DND-41 (cell line): ENCODE results near the gene OGDHL.

Experiments used
- ATAC-seq: fragments of 200-7000 bp; cut with Tn5 transposase; 3 replicates; pipeline ENCODE4 v1.9.1; 2021; ENCODE audit warnings: low read depth; ENCODE audit not compliant: insufficient read depth
- DNase-seq: peaks from one replicate; pipeline ENCODE4 v3.0.0-alpha.2; 2020
- H2AFZ ChIP-seq: 2 replicates; pipeline ENCODE4 v1.6.0; 2012; ENCODE audit warnings: low read depth, low read length
- H3K27ac ChIP-seq: 2 replicates; pipeline ENCODE4 v1.5.1; 2012; ENCODE audit warnings: low read length, inconsistent platforms
- H3K27me3 ChIP-seq: fragments of 200-600 bp; sonication (generic); 2 replicates; pipeline ENCODE4 v1.6.0; 2012; ENCODE audit warnings: low read length, mild to moderate bottlenecking, inconsistent platforms; ENCODE audit not compliant: insufficient read depth, poor library complexity
- H3K36me3 ChIP-seq: 2 replicates; pipeline ENCODE4 v1.5.1; 2012; ENCODE audit warnings: low read length, inconsistent platforms; ENCODE audit not compliant: insufficient read depth
- H3K4me1 ChIP-seq: 2 replicates; pipeline ENCODE4 v1.5.1; 2012; ENCODE audit warnings: mild to moderate bottlenecking, low read length; ENCODE audit not compliant: insufficient read depth
- H3K4me2 ChIP-seq: 2 replicates; pipeline ENCODE4 v1.6.0; 2012; ENCODE audit warnings: mild to moderate bottlenecking, moderate library complexity, low read length, inconsistent platforms; ENCODE audit not compliant: insufficient read depth
- H3K4me3 ChIP-seq, 2 experiments: fragments of 200-600 bp in 1 of 2; shearing (Covaris generic) in 1 of 2; 2 replicates each; pipeline ENCODE4 v1.5.1; 2012 to 2016; ENCODE audit warnings: inconsistent platforms in 2 of 2, low read length in 2 of 2, mild to moderate bottlenecking in 2 of 2, low read depth in 1 of 2, moderate library complexity in 1 of 2
- H3K79me2 ChIP-seq: 2 replicates; pipeline ENCODE4 v1.6.0; 2012; ENCODE audit warnings: low read length, inconsistent platforms; ENCODE audit not compliant: insufficient read depth
- H3K9ac ChIP-seq: 2 replicates; pipeline ENCODE4 v1.6.0; 2012; ENCODE audit warnings: low read depth, mild to moderate bottlenecking, inconsistent platforms, low read length, moderate library complexity
- H3K9me3 ChIP-seq: 2 replicates; pipeline ENCODE4 v1.5.1; 2012; ENCODE audit warnings: low read length, moderate library complexity, mild to moderate bottlenecking, inconsistent platforms; ENCODE audit not compliant: insufficient read depth, severe bottlenecking
- H4K20me1 ChIP-seq: 2 replicates; pipeline ENCODE4 v1.6.0; 2012; ENCODE audit warnings: low read length; ENCODE audit not compliant: insufficient read depth
- CTCF ChIP-seq: IDR thresholded peaks from 2 replicates; pipeline ENCODE4 v1.5.1; 2012; ENCODE audit warnings: borderline replicate concordance, low read length, moderate library complexity, mild to moderate bottlenecking; ENCODE audit not compliant: poor library complexity, severe bottlenecking; ENCODE audit errors: extremely low read depth
- EZH2 ChIP-seq: IDR thresholded peaks from 3 replicates; pipeline ENCODE4 v1.6.1; 2012; ENCODE audit warnings: borderline replicate concordance, low read depth, mild to moderate bottlenecking, moderate library complexity, low read length, inconsistent platforms; ENCODE audit not compliant: severe bottlenecking

Gene OGDHL

GRCh38 chr10:49709934-49710333, 52.2 kb downstream of the OGDHL start:
- no peaks in the 10 kb centered on the region for H4K20me1 ChIP-seq
- no peak overlapping the region for H3K4me2 ChIP-seq
- H3K9ac ChIP-seq: no peak overlapping the region
- DNase-seq (no peak), ATAC-seq (no peak)
- H3K27ac ChIP-seq: no peak overlapping the region
- H3K4me1 ChIP-seq: no peaks in the 10 kb centered on the region
- no peaks in the 10 kb centered on the region for H3K9me3 ChIP-seq
- H2AFZ ChIP-seq: no peak overlapping the region; the same call in 1 of the 2 replicates
- no peak for TF ChIP-seq CTCF
- no peak for TF ChIP-seq EZH2
- no peaks in the 10 kb centered on the region for H3K27me3 ChIP-seq
- no peak overlapping the region for H3K4me3 ChIP-seq
- no peaks in the 10 kb centered on the region for H3K79me2 ChIP-seq
- H3K36me3 ChIP-seq: no peaks in the 10 kb centered on the region

- Histone ChIP-seq H3K36me3 (no peaks in the 10 kb centered on the region), H3K4me1 (no peaks in the 10 kb centered on the region), H3K9ac (no peak overlapping the region), H2AFZ (no peak overlapping the region), H3K9me3 (peaks cover 3% of the 10 kb centered on the region), H3K4me2 (no peak overlapping the region), H3K79me2 (no peaks in the 10 kb centered on the region), H3K27ac (no peak overlapping the region), H4K20me1 (no peaks in the 10 kb centered on the region), H3K27me3 (no peaks in the 10 kb centered on the region), H3K4me3 (no peak overlapping the region)
- no peak for TF ChIP-seq EZH2
- TF ChIP-seq CTCF: no peak
- no peak for ATAC-seq
- no peak for DNase-seq
Observed at GRCh38 chr10:49707585-49707984, 54.5 kb downstream of the OGDHL start.

GRCh38 chr10:49700997-49701396, 61.1 kb downstream of the OGDHL start:
- no peak for ATAC-seq
- no peaks in the 10 kb centered on the region for H3K27me3 ChIP-seq
- no peak for DNase-seq

More at GRCh38 chr10:49700997-49701396, 61.1 kb downstream of the OGDHL start:
- Histone ChIP-seq H3K9ac (no peak overlapping the region), H3K36me3 (no peaks in the 10 kb centered on the region), H3K4me1 (no peaks in the 10 kb centered on the region), H3K79me2 (no peaks in the 10 kb centered on the region), H3K4me2 (no peak overlapping the region), H3K4me3 (no peak overlapping the region), H3K9me3 (peaks cover 3% of the 10 kb centered on the region), H3K27ac (no peak overlapping the region), H2AFZ (no peak overlapping the region), H4K20me1 (no peaks in the 10 kb centered on the region)
- TF ChIP-seq CTCF (no peak), EZH2 (no peak)
